ENCODE results near the gene PKNOX1.
"Not testable (repeated sequence)": the region's sequence is repeated elsewhere in the genome, so short reads cannot be mapped to it uniquely, and the experiment has no call there.

The PKNOX1 gene, protein sequence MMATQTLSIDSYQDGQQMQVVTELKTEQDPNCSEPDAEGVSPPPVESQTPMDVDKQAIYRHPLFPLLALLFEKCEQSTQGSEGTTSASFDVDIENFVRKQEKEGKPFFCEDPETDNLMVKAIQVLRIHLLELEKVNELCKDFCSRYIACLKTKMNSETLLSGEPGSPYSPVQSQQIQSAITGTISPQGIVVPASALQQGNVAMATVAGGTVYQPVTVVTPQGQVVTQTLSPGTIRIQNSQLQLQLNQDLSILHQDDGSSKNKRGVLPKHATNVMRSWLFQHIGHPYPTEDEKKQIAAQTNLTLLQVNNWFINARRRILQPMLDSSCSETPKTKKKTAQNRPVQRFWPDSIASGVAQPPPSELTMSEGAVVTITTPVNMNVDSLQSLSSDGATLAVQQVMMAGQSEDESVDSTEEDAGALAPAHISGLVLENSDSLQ

DNA sequence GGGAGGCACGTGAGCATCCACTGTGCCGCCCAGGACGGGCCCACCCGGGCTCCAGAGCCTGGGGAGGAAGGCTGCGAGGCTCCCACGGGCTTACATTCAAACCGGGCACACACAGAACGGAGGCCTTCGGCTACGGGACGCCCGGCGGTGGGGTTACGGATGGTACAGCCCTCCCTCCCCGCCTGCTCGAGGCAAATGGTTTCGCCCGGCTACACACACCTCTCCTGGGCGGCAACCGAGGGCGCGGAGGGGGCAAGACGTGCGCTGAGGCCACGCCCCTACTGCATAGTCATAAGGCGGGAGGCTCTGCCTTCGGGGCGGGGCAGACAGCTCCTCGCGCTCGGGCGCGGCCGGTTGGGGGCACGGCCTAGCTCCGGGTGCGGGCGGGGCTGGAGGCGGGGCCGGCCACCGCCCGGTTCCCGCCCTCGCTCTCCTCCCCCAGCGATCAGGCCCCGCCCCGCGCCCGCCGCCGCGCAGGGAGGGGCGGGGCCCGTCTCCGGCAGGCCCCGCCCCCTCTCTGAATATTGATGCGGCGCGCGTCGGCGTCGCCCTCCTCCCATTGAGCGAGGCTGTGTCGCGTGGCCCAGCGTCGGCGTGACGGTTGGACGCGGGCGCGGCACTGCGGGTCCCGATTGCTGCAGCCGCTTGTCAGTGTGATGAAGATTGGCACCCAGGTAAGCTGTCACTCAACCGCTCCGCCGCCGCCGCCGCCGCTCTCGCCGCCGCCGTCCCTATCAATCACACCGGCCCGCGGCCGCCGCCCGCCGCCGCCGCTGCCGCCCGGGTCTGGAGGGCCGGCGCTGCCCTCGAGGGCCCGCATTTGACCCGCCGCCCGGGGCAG, at the start of gene PKNOX1:
TSS of gene PKNOX1 (plus strand) at position 572 of the 841 bp plus-strand sequence. CDS start 29,820 bp downstream, outside the sequence.
- peak within 1 kb of the TSS; percentile 82 to 83 for H3K4me3 ChIP-seq (ENCODE audit: low read length in 2 of 2)
- H3K36me3 ChIP-seq (ENCODE audit: control insufficient read depth in 2 of 2, insufficient read depth in 2 of 2, low read length in 2 of 2) = peaks cover 0 to 5% of the 10 kb centered on the region in 2 donors
- peak within 1 kb of the TSS; percentile 97 for H3K27ac ChIP-seq (ENCODE audit: low read length)
- H3K27me3 ChIP-seq (ENCODE audit: control insufficient read depth in 1 of 2, insufficient read depth in 2 of 2, low read length in 2 of 2) = no peaks in the 10 kb centered on the region
- H3K9ac ChIP-seq (ENCODE audit: low read length in 2 of 2) = peak within 1 kb of the TSS; percentile 85 to 88
- peaks cover 0 to 2% of the 10 kb centered on the region in 2 donors for H3K9me3 ChIP-seq (ENCODE audit: control insufficient read depth in 2 of 2, low read length in 2 of 2)
- H3K4me1 ChIP-seq (ENCODE audit: control insufficient read depth, insufficient read depth, low read length) = peaks cover 11% of the 10 kb centered on the region

DNA sequence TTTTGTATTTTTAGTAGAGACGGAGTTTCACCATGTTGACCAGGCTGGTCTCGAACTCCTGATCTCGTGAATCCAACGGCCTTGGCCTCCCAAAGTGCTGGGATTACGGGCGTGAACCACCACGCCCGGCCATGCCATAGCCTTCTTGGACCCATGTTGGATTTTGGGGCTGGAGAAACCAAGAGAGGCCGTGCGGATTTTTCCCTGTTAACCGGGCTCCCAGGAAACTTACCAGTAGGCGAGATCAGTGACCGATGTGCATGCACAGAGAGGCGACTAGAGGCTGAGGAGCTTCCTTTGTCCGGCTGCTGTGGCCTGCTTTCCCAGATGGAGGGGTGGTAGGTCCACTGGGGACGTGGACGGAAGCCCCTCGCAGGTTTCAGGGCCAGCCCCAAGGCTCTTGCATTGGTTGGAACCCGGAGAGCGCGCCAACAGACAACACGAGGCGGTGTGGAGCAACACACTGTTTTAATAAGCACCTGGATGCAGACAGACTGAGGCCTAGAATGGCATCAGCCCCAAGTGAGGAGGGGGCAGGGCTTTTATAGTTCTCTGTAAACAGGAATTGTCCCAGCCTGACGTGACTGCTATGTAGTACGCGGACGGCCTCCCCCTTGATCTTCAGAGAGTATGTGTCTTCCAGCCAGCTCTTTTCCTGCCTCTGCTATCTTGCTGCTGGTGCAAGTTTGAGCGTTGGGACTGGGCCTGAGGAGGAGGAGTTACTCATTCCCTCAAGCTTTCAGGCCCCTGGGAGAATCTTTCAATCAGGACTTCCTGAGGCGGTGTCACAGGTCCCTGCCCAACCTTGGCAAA, 49.0 kb upstream of the PKNOX1 start, which contains the start of gene ERVH48-1:
TSS of gene ERVH48-1 (minus strand) at position 517 of the 813 bp plus-strand sequence. CDS start 6,624 bp downstream, outside the sequence.
- Histone ChIP-seq H3K27me3 (ENCODE audit: control insufficient read depth in 1 of 2, insufficient read depth in 2 of 2, low read length in 2 of 2) (no peaks in the 10 kb centered on the region), H3K9me3 (ENCODE audit: control insufficient read depth in 2 of 2, low read length in 2 of 2) (no peaks in the 10 kb centered on the region), H3K4me1 (ENCODE audit: control insufficient read depth, insufficient read depth, low read length) (peaks cover 7% of the 10 kb centered on the region), H3K36me3 (ENCODE audit: control insufficient read depth in 2 of 2, insufficient read depth in 2 of 2, low read length in 2 of 2) (no peaks in the 10 kb centered on the region), H3K27ac (ENCODE audit: low read length) (no peak within 1 kb of the TSS), H3K9ac (ENCODE audit: low read length in 2 of 2) (no peak within 1 kb of the TSS), H3K4me3 (ENCODE audit: low read length in 2 of 2) (no peak within 1 kb of the TSS)

DNA sequence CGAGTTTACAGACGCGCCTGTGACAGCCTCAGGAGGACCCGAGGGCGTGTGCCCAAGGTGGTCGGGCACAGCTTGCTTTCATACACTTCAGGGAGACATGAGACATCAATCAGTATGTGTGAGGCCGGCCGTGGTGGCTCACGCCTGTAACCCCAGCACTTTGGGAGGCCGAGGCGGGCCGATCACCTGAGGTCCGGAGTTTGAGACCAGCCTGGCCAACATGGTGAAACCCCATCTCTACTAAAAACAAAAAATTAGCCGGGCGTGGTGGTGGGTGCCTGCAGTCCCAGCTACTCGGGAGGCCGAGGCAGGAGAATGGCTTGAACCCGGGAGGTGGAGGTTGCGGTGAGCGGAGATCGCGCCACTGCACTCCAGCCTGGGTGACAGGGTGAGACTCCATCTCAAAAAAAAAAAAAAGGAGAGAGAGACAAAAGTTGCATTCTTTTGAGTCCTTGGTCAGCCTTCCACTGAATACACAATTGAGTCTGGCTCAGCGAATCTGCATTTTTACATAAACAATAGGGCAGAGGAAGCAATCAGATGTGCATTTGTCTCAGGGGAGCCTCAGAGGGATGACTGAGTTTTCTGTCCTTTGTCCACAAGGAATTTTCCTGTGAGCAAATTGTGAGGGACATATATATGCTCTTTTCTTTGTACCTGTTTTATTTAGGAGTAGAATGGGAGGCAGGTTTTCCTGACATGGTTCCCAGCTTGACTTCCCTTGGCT, 46.7 kb upstream of the PKNOX1 start:
- not testable (repeated sequence) for H3K36me3 ChIP-seq (ENCODE audit: control insufficient read depth in 2 of 2, insufficient read depth in 2 of 2, low read length in 2 of 2); H3K4me3 ChIP-seq (ENCODE audit: low read length in 2 of 2); H3K27ac ChIP-seq (ENCODE audit: low read length); H3K9me3 ChIP-seq (ENCODE audit: control insufficient read depth in 2 of 2, low read length in 2 of 2); H3K4me1 ChIP-seq (ENCODE audit: control insufficient read depth, insufficient read depth, low read length); H3K27me3 ChIP-seq (ENCODE audit: control insufficient read depth in 1 of 2, insufficient read depth in 2 of 2, low read length in 2 of 2); H3K9ac ChIP-seq (ENCODE audit: low read length in 2 of 2)

DNA sequence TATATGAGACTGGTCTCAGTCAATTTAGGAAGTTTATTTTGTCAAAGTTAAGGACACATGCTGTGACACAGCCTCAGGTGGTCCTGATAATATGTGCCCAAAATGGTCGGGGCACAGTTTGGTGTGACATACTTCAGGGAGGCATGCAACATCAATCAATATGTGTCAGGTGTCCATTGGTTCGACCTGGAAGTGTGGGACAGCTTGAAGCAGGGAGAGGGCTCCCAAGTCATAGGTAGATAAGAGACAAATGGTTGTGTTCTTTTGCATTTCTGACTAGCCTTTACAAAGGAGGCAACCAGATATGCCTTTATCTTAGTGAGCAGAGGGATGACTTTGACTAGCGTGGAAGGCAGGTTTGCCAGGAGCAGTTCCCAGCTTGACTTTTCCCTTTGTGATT, 44.4 kb upstream of the PKNOX1 start:
- Histone ChIP-seq H3K36me3 (ENCODE audit: control insufficient read depth in 2 of 2, insufficient read depth in 2 of 2, low read length in 2 of 2) (peaks cover 0 to 2% of the 10 kb centered on the region in 2 donors), H3K9me3 (ENCODE audit: control insufficient read depth in 2 of 2, low read length in 2 of 2) (no peaks in the 10 kb centered on the region), H3K4me3 (ENCODE audit: low read length in 2 of 2) (no peak overlapping the region), H3K4me1 (ENCODE audit: control insufficient read depth, insufficient read depth, low read length) (no peaks in the 10 kb centered on the region), H3K9ac (ENCODE audit: low read length in 2 of 2) (no peak overlapping the region), H3K27me3 (ENCODE audit: control insufficient read depth in 1 of 2, insufficient read depth in 2 of 2, low read length in 2 of 2) (no peaks in the 10 kb centered on the region), H3K27ac (ENCODE audit: low read length) (no peak overlapping the region)

DNA sequence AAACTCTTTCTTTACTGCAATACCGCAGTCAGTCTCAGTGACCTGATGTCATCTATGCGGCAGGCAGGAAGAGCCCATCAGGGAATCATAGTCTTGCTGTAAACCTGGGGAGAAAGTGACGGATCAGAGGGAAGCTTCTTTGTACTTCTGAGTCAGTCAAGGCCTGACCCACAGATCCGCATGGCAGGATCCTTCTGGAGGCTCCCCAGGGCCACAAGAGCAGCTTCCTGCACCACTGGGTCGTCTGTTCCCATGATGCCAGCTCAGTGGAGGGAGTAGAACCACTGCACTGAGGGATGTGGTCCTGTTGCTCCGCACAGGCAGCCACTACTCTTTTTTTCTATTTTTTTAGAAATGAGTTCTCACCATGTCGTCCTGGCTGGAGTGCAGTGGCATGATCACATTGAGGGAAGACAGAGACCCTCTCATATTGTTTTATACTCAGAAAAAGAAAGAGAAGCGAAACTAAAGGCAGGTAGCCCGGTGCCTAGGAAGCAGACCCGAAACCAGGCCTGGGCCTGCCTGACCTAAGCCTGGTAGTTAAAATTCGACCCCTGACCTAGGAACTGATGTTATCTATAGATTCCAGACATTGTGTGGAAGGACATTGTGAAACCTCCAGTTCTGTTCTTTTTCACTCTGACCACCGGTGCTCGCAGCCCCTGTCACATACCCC, 42.7 kb upstream of the PKNOX1 start:
- no peaks in the 10 kb centered on the region for H3K4me1 ChIP-seq (ENCODE audit: control insufficient read depth, insufficient read depth, low read length)
- H3K27me3 ChIP-seq (ENCODE audit: control insufficient read depth in 1 of 2, insufficient read depth in 2 of 2, low read length in 2 of 2) = no peaks in the 10 kb centered on the region
- peaks cover 0 to 2% of the 10 kb centered on the region in 2 donors for H3K36me3 ChIP-seq (ENCODE audit: control insufficient read depth in 2 of 2, insufficient read depth in 2 of 2, low read length in 2 of 2)
- no peaks in the 10 kb centered on the region for H3K9me3 ChIP-seq (ENCODE audit: control insufficient read depth in 2 of 2, low read length in 2 of 2)
- no peak overlapping the region for H3K9ac ChIP-seq (ENCODE audit: low read length in 2 of 2)
- no peak overlapping the region for H3K27ac ChIP-seq (ENCODE audit: low read length)
- no peak overlapping the region for H3K4me3 ChIP-seq (ENCODE audit: low read length in 2 of 2)

DNA sequence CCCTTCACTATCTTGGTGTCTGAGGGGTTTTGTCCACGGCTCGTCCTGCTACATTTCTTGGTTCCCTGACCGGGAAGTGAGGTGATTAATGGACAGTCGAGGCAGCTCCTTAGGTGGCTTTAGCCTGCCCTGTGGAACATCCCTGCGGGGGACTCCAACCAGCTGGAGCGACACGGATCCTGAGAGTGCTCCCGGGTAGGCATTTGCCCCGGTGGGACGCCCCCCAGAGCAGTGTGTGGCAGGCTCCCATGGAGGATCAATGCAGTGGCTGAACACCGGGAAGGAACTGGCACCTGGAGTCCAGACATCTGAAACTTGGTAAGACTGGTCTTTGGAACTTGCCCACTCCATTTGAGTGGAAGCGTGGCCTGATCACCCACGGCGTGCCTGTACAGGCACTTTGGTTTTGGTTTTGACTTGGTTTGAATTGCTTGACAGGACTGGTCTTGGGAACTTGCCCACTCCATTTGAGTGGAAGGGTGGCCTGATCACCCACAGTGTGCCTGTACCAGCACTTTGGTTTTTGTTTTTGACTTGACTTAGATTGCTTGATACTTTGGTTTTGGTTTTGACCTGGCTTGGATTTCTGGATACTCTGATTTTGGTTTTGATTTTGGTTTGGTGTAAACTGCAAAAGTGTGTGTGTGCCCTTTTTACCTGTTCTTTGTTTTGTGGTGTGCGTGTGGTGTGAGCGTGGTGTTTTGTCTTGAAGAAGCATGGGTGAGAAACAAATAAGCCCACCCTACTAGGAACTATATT, 41.8 kb upstream of the PKNOX1 start:
- not testable (repeated sequence) for H3K9ac ChIP-seq (ENCODE audit: low read length in 2 of 2); H3K9me3 ChIP-seq (ENCODE audit: control insufficient read depth in 2 of 2, low read length in 2 of 2); H3K4me1 ChIP-seq (ENCODE audit: control insufficient read depth, insufficient read depth, low read length); H3K36me3 ChIP-seq (ENCODE audit: control insufficient read depth in 2 of 2, insufficient read depth in 2 of 2, low read length in 2 of 2); H3K27ac ChIP-seq (ENCODE audit: low read length); H3K4me3 ChIP-seq (ENCODE audit: low read length in 2 of 2); H3K27me3 ChIP-seq (ENCODE audit: control insufficient read depth in 1 of 2, insufficient read depth in 2 of 2, low read length in 2 of 2)

DNA sequence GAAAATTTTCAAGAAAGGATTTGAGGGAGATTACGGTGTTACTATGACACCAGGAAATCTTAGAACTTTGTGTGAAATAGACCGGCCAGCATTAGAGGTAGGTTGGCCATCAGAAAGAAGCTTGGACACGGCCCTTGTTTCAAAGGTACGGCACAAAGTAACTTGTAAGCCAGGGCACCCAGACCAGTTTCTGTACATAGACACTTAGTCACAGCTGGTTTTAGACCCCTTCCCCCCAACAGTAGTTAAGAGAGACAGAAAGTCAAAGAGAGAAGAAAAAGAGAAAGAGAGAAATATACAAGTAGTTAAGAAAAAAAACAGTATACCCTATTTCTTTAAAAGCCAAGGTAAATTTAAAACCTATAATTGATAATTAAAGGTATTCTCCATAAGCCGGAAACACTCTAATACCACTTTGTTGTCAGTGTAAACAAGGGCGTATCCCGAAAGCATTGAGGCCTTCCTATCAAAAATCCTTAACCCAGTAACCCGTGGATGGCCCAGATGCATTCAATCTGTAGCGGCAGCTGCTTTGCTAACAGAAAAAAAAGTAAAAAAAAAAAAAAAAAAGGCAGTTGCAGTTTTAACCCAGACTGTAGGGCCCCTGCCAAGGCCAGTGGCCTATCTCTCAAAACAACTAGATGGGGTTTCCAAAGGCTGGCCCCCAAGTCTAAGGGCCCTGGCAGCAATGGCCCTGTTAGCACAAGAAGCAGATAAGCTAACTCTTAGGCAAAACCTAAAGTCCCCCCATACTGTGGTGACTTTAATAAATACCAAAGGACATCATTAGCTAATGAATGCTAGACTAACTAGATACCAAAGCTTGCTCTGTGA, 41.0 kb upstream of the PKNOX1 start:
- H3K9ac ChIP-seq (ENCODE audit: low read length in 2 of 2); H3K27ac ChIP-seq (ENCODE audit: low read length): not testable (repeated sequence)

DNA sequence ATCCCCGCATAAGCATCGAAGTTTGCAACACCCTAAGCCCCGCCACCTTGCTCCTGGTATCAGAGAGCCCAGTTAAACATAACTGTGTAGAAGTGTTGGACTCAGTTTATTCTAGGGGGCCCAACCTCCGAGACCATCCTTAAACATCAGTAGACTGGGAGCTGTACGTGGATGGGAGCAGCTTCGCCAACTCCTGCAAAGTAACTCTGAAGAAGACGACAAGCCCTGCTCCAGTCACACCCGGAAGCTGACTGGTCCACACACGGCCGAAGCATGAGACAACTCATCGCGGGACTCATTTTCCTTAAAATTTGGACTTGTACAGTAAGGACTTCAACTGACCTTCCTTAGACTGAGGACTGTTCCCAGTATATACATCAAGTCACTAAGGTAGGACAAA, 40.4 kb upstream of the PKNOX1 start:
- H3K27ac ChIP-seq (ENCODE audit: low read length); H3K36me3 ChIP-seq (ENCODE audit: control insufficient read depth in 2 of 2, insufficient read depth in 2 of 2, low read length in 2 of 2); H3K27me3 ChIP-seq (ENCODE audit: control insufficient read depth in 1 of 2, insufficient read depth in 2 of 2, low read length in 2 of 2); H3K9ac ChIP-seq (ENCODE audit: low read length in 2 of 2); H3K4me3 ChIP-seq (ENCODE audit: low read length in 2 of 2); H3K9me3 ChIP-seq (ENCODE audit: control insufficient read depth in 2 of 2, low read length in 2 of 2); H3K4me1 ChIP-seq (ENCODE audit: control insufficient read depth, insufficient read depth, low read length): not testable (repeated sequence)

More for the DNA sequence above, 41.0 kb upstream of the PKNOX1 start:
- H3K4me3 ChIP-seq (ENCODE audit: low read length in 2 of 2); H3K9me3 ChIP-seq (ENCODE audit: control insufficient read depth in 2 of 2, low read length in 2 of 2); H3K36me3 ChIP-seq (ENCODE audit: control insufficient read depth in 2 of 2, insufficient read depth in 2 of 2, low read length in 2 of 2); H3K27me3 ChIP-seq (ENCODE audit: control insufficient read depth in 1 of 2, insufficient read depth in 2 of 2, low read length in 2 of 2); H3K4me1 ChIP-seq (ENCODE audit: control insufficient read depth, insufficient read depth, low read length): not testable (repeated sequence)

DNA sequence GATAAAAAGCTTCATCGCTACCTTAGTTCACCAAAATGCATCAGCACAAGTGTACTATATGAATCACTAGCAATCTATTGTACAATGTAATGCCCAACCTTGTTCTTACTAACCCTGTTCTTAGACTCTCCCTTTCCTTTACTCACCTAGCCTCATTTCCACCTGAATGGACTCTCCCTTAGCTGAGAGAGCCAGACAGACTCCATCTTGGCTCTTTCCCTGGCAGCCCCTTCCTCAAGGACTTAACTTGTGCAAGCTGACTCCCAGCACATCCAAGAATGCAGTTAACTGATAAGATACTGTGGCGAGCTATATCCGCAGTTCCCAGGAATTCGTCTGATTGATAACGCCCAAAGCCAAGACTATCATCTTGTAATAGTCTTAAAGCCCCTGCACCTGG, 38.0 kb upstream of the PKNOX1 start:
- not testable (repeated sequence) for H3K4me1 ChIP-seq (ENCODE audit: control insufficient read depth, insufficient read depth, low read length); H3K27me3 ChIP-seq (ENCODE audit: control insufficient read depth in 1 of 2, insufficient read depth in 2 of 2, low read length in 2 of 2); H3K9me3 ChIP-seq (ENCODE audit: control insufficient read depth in 2 of 2, low read length in 2 of 2); H3K27ac ChIP-seq (ENCODE audit: low read length); H3K36me3 ChIP-seq (ENCODE audit: control insufficient read depth in 2 of 2, insufficient read depth in 2 of 2, low read length in 2 of 2); H3K4me3 ChIP-seq (ENCODE audit: low read length in 2 of 2); H3K9ac ChIP-seq (ENCODE audit: low read length in 2 of 2)

All from stomach smooth muscle (tissue), 2 donors.